GM12865 (cell line): ENCODE data around the gene RGS19.
A peak's percentile ranks its signal among the peaks of the same experiment; 100 is the strongest.

ENCODE experiments used
- DNase-seq: peaks from one replicate; pipeline ENCODE4 v3.0.0; 2010; ENCODE audit warnings: low read depth
- H3K4me3 ChIP-seq: 2 replicates; pipeline ENCODE4 v1.5.1; 2011; ENCODE audit warnings: mild to moderate bottlenecking, low read depth, low read length, control low read depth
- TF ChIP-seq, protein P1 (sequence below): IDR thresholded peaks from 2 replicates; pipeline ENCODE4 v1.5.1; 2011; ENCODE audit warnings: low read length, control low read depth, low read depth, inconsistent platforms; ENCODE audit not compliant: insufficient read depth; ENCODE audit errors: missing control alignments

The RGS19 gene

DNA sequence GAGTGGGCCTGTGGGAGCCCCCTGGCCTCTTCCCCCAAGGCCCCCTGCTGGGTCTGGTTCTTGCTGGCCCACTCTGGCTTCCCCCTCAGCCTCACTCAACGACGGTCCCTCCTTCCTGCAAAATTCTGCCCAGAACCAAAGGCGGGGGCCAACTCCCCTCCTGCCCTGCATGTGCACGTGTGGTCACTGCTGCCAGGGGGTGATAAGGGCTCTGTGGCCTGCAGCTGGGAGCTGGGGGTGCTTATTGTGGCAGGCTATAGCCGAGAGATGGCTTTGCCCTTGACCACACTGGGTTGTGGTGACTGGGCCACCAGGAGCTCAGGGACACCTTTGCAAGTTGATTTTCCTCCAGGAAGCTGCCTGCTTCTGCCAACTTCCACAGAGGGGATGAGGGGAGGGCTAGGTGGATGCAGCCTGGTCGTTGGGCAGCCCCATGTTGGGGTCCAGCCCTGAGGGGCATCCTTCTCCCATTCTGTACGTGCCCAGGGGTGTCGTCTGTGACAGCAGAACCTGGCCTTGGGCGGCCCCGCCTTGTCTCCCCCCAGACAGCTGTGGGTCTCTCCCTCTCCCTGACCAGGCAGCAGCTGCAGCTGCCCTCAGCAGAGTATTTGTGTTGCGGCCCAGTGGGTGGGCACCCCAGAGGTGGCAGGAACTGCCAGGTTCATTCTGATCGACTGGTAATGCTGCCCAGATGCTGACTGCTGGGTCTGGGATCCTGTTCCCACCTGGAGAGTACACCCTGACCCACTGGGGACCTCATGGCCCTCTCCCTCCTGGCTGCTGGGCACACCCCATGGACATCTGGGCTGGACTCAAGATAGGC, 10.7 kb downstream of the RGS19 start:
- DNase-seq = no peak
- TF ChIP-seq, protein P1, sequence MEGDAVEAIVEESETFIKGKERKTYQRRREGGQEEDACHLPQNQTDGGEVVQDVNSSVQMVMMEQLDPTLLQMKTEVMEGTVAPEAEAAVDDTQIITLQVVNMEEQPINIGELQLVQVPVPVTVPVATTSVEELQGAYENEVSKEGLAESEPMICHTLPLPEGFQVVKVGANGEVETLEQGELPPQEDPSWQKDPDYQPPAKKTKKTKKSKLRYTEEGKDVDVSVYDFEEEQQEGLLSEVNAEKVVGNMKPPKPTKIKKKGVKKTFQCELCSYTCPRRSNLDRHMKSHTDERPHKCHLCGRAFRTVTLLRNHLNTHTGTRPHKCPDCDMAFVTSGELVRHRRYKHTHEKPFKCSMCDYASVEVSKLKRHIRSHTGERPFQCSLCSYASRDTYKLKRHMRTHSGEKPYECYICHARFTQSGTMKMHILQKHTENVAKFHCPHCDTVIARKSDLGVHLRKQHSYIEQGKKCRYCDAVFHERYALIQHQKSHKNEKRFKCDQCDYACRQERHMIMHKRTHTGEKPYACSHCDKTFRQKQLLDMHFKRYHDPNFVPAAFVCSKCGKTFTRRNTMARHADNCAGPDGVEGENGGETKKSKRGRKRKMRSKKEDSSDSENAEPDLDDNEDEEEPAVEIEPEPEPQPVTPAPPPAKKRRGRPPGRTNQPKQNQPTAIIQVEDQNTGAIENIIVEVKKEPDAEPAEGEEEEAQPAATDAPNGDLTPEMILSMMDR = no peak
- no peak overlapping the region for H3K4me3 ChIP-seq

DNA sequence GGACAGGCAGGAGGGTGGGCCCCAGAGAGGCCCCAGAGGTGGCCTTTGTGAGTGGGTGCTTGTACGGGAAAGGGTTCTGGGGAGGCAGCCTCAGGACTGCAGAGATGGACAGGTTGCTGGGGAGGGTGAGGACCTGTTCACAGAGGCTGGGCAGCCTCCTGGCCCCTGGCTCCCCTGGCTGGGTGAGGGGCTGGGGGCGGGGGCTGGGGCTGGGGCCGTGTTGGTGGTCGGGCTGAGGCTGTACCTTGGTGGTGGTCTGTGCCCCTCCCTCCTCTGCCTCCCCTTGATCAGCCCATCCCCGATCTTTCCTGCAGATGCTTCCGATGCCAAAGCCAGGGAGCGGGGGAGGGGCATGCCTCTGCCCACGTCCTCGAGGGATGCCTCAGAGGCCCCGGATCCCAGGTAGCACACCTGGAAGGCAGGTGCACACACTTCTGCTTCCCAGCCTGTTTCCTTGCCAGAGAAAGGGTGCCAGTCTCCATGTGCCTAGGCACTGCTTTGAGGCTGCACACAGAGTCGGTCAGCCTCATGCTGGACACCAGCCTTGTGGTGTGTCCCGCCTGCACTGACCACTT, 11.5 kb downstream of the RGS19 start:
- no peak for DNase-seq
- TF ChIP-seq, protein P1 = no peak

DNA sequence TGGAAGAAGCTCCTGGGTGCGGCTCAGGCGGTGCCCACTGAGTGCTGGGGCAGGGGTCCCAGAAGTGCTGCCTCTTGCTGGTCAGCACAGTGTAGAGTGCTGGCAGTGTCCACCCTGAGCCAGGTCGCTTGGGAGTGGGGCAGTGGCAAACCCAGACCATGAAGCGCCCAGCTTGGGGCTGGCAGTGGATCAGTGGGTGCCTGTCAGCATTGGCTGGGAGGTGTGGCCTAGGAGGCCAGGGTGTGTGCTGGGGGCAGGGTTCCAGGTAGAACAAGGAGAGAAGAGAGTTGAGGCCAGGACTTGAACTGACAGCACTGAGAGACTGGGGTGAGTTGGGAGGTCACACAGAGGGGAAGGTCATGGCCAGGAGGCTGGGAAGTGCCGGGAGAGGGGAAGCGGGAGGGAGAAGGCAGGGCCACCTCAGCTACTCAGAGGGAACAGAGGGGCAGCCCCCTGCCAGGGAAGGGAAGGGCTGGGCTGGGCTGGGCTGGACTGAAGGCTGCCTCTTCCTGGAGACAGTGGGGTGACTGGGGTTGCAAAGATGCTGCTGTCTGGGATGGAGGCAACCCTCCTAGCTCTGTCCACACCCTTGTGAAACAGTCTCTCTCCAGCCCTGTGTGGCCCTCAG, 12.2 kb downstream of the RGS19 start:
- TF ChIP-seq, protein P1 = no peak
- no peak overlapping the region for H3K4me3 ChIP-seq
- DNase-seq = no peak

More for the DNA sequence above, 11.5 kb downstream of the RGS19 start:
- H3K4me3 ChIP-seq = no peak overlapping the region

DNA sequence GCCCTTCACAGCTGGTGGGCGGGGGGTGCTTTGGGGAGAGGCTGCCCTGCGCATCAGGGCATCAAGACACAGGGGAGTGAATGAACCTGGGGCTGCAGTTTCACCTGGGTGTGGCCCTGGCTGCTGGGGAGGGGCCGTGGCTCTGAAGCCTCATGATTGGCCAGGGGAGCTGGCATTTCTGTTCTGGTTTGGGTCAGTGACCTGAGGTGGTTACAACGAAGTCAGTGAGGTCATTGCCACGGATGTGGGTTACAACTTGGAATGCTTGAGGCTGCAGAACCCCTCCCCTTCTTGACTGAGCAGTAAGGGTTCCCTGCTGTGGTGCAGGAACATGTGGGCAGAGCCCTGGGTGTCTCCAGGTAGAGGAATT, 13.4 kb downstream of the RGS19 start:
- H3K4me3 ChIP-seq = no peak overlapping the region
- peak; percentile 92 for DNase-seq
- TF ChIP-seq, protein P1 = no peak

DNA sequence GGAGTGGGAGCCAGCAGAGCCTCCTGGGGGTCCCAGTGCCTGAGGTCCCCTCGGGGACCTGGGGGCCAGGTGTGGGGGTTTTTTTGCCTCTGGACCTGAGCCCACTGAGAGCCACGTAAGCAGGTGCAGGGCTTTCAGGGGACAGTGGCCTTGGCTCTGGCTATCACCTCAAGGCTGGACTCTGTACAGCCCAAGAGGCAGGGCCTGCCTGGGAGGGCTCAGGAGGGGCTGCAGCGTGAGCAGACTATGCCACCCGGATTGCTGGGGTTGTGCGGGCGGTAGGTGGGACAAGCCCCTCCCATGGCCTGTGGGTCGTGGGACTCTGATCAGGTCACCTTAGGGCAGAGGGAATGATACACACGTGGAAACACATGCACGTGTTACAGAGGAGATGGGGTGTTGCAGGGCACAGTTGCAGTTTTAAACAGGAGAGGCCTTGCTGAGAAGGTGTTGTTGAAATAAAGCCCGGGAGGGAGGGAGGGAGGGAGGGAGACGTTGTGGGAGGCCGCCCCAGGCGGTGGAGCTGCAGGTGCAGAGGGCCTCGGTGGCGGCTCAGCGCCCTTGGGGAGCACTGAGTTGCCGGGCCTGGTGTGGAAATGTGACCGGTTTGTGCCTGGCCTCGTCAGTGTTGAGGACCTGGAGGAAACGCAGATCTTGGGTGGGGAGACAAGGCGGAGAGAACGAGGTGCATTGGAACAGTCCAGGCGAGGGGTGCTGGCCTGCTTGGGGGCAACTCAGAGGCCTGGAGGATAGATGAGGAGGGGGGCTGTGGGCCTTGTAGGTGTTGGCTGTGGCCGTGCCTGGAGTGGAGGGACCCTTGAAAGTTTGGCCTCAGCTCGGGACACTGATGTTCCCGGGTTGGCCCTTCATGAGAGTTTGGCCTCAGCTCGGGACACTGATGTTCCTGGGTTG, 14.0 kb downstream of the RGS19 start:
- no peak for DNase-seq
- TF ChIP-seq, protein P1 = no peak
- no peak overlapping the region for H3K4me3 ChIP-seq

DNA sequence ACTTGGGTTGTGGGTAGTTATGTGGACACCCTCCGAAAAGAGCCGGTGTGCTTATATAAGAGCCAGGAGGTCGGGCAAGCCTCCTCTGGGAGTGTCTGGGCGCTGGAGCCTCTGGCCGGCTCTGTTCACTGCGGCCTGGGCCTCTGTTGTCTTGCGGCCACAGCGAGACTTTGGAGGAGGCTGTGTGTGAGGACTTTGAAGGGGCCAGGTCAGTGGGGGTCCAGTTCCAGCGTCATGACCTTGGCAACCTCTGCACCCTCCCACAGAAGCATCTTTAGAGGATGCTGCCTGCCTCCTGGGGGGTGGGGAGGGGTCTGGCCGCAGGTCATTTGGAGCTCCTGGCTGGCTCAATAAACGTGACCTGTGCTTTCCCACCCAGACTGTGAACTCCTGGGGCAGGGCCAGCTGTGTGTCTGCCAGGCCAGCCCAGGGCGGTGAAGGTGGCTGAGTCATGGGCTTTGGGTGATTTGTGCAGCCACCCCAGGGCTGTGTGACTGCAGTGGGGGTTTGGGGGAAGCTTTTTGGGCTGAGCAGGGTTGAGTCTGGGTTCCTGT, 15.1 kb downstream of the RGS19 start:
- TF ChIP-seq, protein P1 = no peak
- H3K4me3 ChIP-seq = 0 out of 2 replicates have a peak overlapping the region, but pooled peaks have one; percentile 75
- DNase-seq = no peak
